HL-60/S4 (cell line): ENCODE results near the gene OTOG.

Experiments
- in situ Hi-C: fragments of 300-500 bp; cut with MboI; formaldehyde crosslinking; loops from 2 replicates; pipeline ENCODE4 v1.14.3; 2022; ENCODE audit warnings: low sequenced_read_pairs

Gene OTOG

GRCh38 chr11:17516551-17517150, 30.4 kb upstream of the OTOG start:
- in situ Hi-C loops, result no loop called here

- in situ Hi-C loops, result no loop called here
Measured at GRCh38 chr11:17517186-17517585, 29.9 kb upstream of the OTOG start.

GRCh38 chr11:17518366-17518765, 28.7 kb upstream of the OTOG start:
- in situ Hi-C loops, result no loop called here

GRCh38 chr11:17519061-17519885, 27.8 kb upstream of the OTOG start:
- in situ Hi-C loops, result no loop called here

- in situ Hi-C loops, result no loop called here
Measured at GRCh38 chr11:17521106-17521900, 25.8 kb upstream of the OTOG start.

GRCh38 chr11:17522655-17523054, 24.4 kb upstream of the OTOG start:
- in situ Hi-C loops, result no loop called here

GRCh38 chr11:17524221-17524620, 22.8 kb upstream of the OTOG start:
- in situ Hi-C loops, result no loop called here

GRCh38 chr11:17525570-17525969, 21.5 kb upstream of the OTOG start:
- in situ Hi-C loops, result loop anchor here (25.0 kb wide), 1 partner anchor 288 kb away; no protein-coding TSS in a partner anchor

- in situ Hi-C loops, result loop anchor here (25.0 kb wide), 1 partner anchor 289 kb away; no protein-coding TSS in a partner anchor
Measured at GRCh38 chr11:17526326-17526725, 20.7 kb upstream of the OTOG start.

GRCh38 chr11:17526931-17527627, 20.0 kb upstream of the OTOG start:
- in situ Hi-C loops, result loop anchor here (25.0 kb wide), 1 partner anchor 290 kb away; no protein-coding TSS in a partner anchor

- in situ Hi-C loops, result loop anchor here (25.0 kb wide), 1 partner anchor 290 kb away; no protein-coding TSS in a partner anchor
Measured at GRCh38 chr11:17527628-17527995, 19.4 kb upstream of the OTOG start.

- in situ Hi-C loops, result loop anchor here (25.0 kb wide), 1 partner anchor 291 kb away; no protein-coding TSS in a partner anchor
Measured at GRCh38 chr11:17528181-17528691, 18.8 kb upstream of the OTOG start.

GRCh38 chr11:17528906-17529843, 17.9 kb upstream of the OTOG start:
- in situ Hi-C loops, result loop anchor here (25.0 kb wide), 1 partner anchor 292 kb away; no protein-coding TSS in a partner anchor

GRCh38 chr11:17529844-17530185, 17.2 kb upstream of the OTOG start:
- in situ Hi-C loops, result loop anchor here (25.0 kb wide), 1 partner anchor 293 kb away; no protein-coding TSS in a partner anchor

GRCh38 chr11:17531071-17531600, 15.9 kb upstream of the OTOG start:
- in situ Hi-C loops, result loop anchor here (25.0 kb wide), 1 partner anchor 294 kb away; no protein-coding TSS in a partner anchor

- in situ Hi-C loops, result loop anchor here (25.0 kb wide), 1 partner anchor 294 kb away; no protein-coding TSS in a partner anchor
Measured at GRCh38 chr11:17531636-17532113, 15.4 kb upstream of the OTOG start.

GRCh38 chr11:17532784-17533183, 14.3 kb upstream of the OTOG start:
- in situ Hi-C loops, result loop anchor here (25.0 kb wide), 1 partner anchor 295 kb away; no protein-coding TSS in a partner anchor

- in situ Hi-C loops, result loop anchor here (25.0 kb wide), 1 partner anchor 296 kb away; no protein-coding TSS in a partner anchor
Measured at GRCh38 chr11:17533341-17533740, 13.7 kb upstream of the OTOG start.
